Astrocyte (in vitro differentiated cells and primary cell): ENCODE data around the gene CDK7.

Experiments used
- CTCF ChIP-seq: IDR thresholded peaks from 2 replicates; pipeline ENCODE4 v1.5.1; 2011; ENCODE audit warnings: low read depth, mild to moderate bottlenecking, inconsistent platforms, low read length, moderate library complexity; ENCODE audit not compliant: insufficient read depth
- EZH2 ChIP-seq: IDR thresholded peaks from 2 replicates; pipeline ENCODE4 v1.6.1; 2012; ENCODE audit warnings: mild to moderate bottlenecking, low read length, inconsistent platforms; ENCODE audit not compliant: insufficient read depth

- TF ChIP-seq CTCF, result no peak
- TF ChIP-seq EZH2, result no peak
Observed at GRCh38 chr5:69265931-69266330, 31.2 kb downstream of the CDK7 start.
